H9 (cell line): ENCODE data around the gene RYR3. TPM values are rescaled to one million over a fixed set of nuclear protein-coding genes. Genes with fewer than 3 reads are reported as not detected.

ENCODE experiments used
- DNase-seq: peaks from one replicate; pipeline ENCODE4 v3.0.0-alpha.2; 2017
- H2AFZ ChIP-seq: one replicate; pipeline ENCODE4 v1.6.1; 2013; ENCODE audit warnings: mild to moderate bottlenecking, low read length, control low read depth, moderate library complexity
- H2AK5ac ChIP-seq: 2 replicates; pipeline ENCODE4 v1.6.1; 2013; ENCODE audit warnings: low read length, control low read depth, mixed read lengths; ENCODE audit not compliant: insufficient read length
- H2BK120ac ChIP-seq: one replicate; pipeline ENCODE4 v1.6.1; 2013; ENCODE audit warnings: low read depth, mild to moderate bottlenecking, low read length, control low read depth, inconsistent platforms; ENCODE audit not compliant: poor library complexity, severe bottlenecking
- H2BK12ac ChIP-seq: 2 replicates; pipeline ENCODE4 v1.6.1; 2013; ENCODE audit warnings: low read length, control low read depth, mixed read lengths, low read depth; ENCODE audit not compliant: insufficient read length
- H2BK15ac ChIP-seq: 2 replicates; pipeline ENCODE4 v1.6.1; 2013; ENCODE audit warnings: low read depth, low read length, control low read depth
- H2BK20ac ChIP-seq: one replicate; pipeline ENCODE4 v1.6.1; 2013; ENCODE audit warnings: low read depth, mild to moderate bottlenecking, low read length, control low read depth, inconsistent platforms; ENCODE audit not compliant: poor library complexity, severe bottlenecking
- H2BK5ac ChIP-seq: 2 replicates; pipeline ENCODE4 v1.6.1; 2013; ENCODE audit warnings: low read length, control low read depth, mixed read lengths; ENCODE audit not compliant: insufficient read length
- H3K14ac ChIP-seq: 2 replicates; pipeline ENCODE4 v1.6.1; 2013; ENCODE audit warnings: low read length, control low read depth; ENCODE audit not compliant: insufficient read depth
- H3K18ac ChIP-seq: 2 replicates; pipeline ENCODE4 v1.6.1; 2013; ENCODE audit warnings: low read depth, mild to moderate bottlenecking, mixed read lengths, low read length, control low read depth; ENCODE audit not compliant: insufficient read length
- H3K23ac ChIP-seq: 2 replicates; pipeline ENCODE4 v1.6.1; 2013; ENCODE audit warnings: low read length, control low read depth, mixed read lengths, low read depth; ENCODE audit not compliant: insufficient read length
- H3K23me2 ChIP-seq: 2 replicates; pipeline ENCODE4 v1.6.1; 2013; ENCODE audit warnings: low read depth, mild to moderate bottlenecking, mixed read lengths, low read length, control low read depth; ENCODE audit not compliant: insufficient read length, poor library complexity, severe bottlenecking
- H3K27ac ChIP-seq: 2 replicates; pipeline ENCODE4 v1.5.1; 2013; ENCODE audit warnings: low read length, control low read depth, mixed read lengths, low read depth; ENCODE audit not compliant: insufficient read length
- H3K27me3 ChIP-seq: 2 replicates; pipeline ENCODE4 v1.6.1; 2013; ENCODE audit warnings: low read length, control low read depth, inconsistent platforms; ENCODE audit not compliant: insufficient read depth
- H3K4ac ChIP-seq: 2 replicates; pipeline ENCODE4 v1.6.1; 2013; ENCODE audit warnings: low read depth, mild to moderate bottlenecking, control low read depth, inconsistent platforms, low read length, moderate library complexity
- H3K4me1 ChIP-seq: 2 replicates; pipeline ENCODE4 v1.6.1; 2013; ENCODE audit warnings: low read length, control low read depth, inconsistent platforms; ENCODE audit not compliant: insufficient read depth
- H3K4me2 ChIP-seq: 2 replicates; pipeline ENCODE4 v1.6.1; 2013; ENCODE audit warnings: low read length, control low read depth, mixed read lengths; ENCODE audit not compliant: insufficient read length, insufficient read depth
- H3K56ac ChIP-seq: 2 replicates; pipeline ENCODE4 v1.6.1; 2013; ENCODE audit warnings: low read depth, mild to moderate bottlenecking, mixed read lengths, low read length, control low read depth; ENCODE audit not compliant: insufficient read length
- H3K79me1 ChIP-seq: 2 replicates; pipeline ENCODE4 v1.6.1; 2013; ENCODE audit warnings: low read depth, mild to moderate bottlenecking, moderate library complexity, low read length, control low read depth, inconsistent platforms; ENCODE audit not compliant: insufficient read depth, poor library complexity, severe bottlenecking
- H3K79me2 ChIP-seq: 2 replicates; pipeline ENCODE4 v1.6.1; 2013; ENCODE audit warnings: low read length, control low read depth, inconsistent platforms; ENCODE audit not compliant: insufficient read depth
- H3K9ac ChIP-seq: 2 replicates; pipeline ENCODE4 v1.6.1; 2013; ENCODE audit warnings: low read length, control low read depth, mixed read lengths; ENCODE audit not compliant: insufficient read length; ENCODE audit errors: extremely low read depth
- H3K9me3 ChIP-seq: one replicate; pipeline ENCODE4 v1.6.1; 2013; ENCODE audit warnings: low read depth, low read length, inconsistent platforms; ENCODE audit not compliant: control insufficient read depth
- H3T11ph ChIP-seq: one replicate; pipeline ENCODE4 v1.6.1; 2013; ENCODE audit warnings: mild to moderate bottlenecking, low read length, control low read depth, inconsistent platforms
- H4K20me1 ChIP-seq: one replicate; pipeline ENCODE4 v1.6.1; 2013; ENCODE audit not compliant: control insufficient read depth, insufficient read length, insufficient read depth
- H4K5ac ChIP-seq: 2 replicates; pipeline ENCODE4 v1.6.1; 2013; ENCODE audit warnings: low read depth, mild to moderate bottlenecking, mixed read lengths, low read length, control low read depth; ENCODE audit not compliant: insufficient read length
- H4K8ac ChIP-seq: replicated peaks from 2 replicates; pipeline ENCODE4 v1.6.1; 2013; ENCODE audit warnings: low read length, control low read depth, mixed read lengths, low read depth; ENCODE audit not compliant: insufficient read length
- H4K91ac ChIP-seq: 2 replicates; pipeline ENCODE4 v1.6.1; 2013; ENCODE audit warnings: low read depth, mild to moderate bottlenecking, moderate library complexity, mixed read lengths, low read length, control low read depth; ENCODE audit not compliant: insufficient read length
- H3K27ac Mint-ChIP-seq, 3 experiments: 2 replicates in 2 of 3; 3 replicates in 1 of 3; pipeline ENCODE4 v1.8.0; 2020 to 2021; ENCODE audit warnings: mixed read lengths in 3 of 3, mild to moderate bottlenecking in 1 of 3, moderate library complexity in 1 of 3
- H3K27me3 Mint-ChIP-seq: 2 replicates; pipeline ENCODE4 v1.8.0; 2021; ENCODE audit warnings: low read depth, mild to moderate bottlenecking, moderate library complexity, mixed read lengths
- H3K36me3 Mint-ChIP-seq, 3 experiments: 2 replicates in 2 of 3; 3 replicates in 1 of 3; pipeline ENCODE4 v1.8.0; 2020 to 2021; ENCODE audit warnings: low read depth in 3 of 3, mixed read lengths in 3 of 3; ENCODE audit not compliant: insufficient read depth in 1 of 3
- H3K4me1 Mint-ChIP-seq, 2 experiments: 2 replicates each; pipeline ENCODE4 v1.8.0; 2020; ENCODE audit warnings: mixed read lengths in 2 of 2
- H3K4me3 Mint-ChIP-seq, 2 experiments: 2 replicates in 1 of 2; 3 replicates in 1 of 2; pipeline ENCODE4 v1.8.0; 2020 to 2021; ENCODE audit warnings: mild to moderate bottlenecking in 2 of 2, mixed read lengths in 2 of 2, moderate library complexity in 1 of 2
- H3K9me3 Mint-ChIP-seq, 2 experiments: 2 replicates in 1 of 2; 3 replicates in 1 of 2; pipeline ENCODE4 v1.8.0; 2020; ENCODE audit warnings: mild to moderate bottlenecking in 2 of 2, mixed read lengths in 2 of 2, moderate library complexity in 1 of 2
- WGBS: extraction: QIAGEN DNeasy Blood & Tissue Kit; methylation state at CpG from one replicate; pipeline ENCODE4 v1.1.7; 2013; ENCODE audit warnings: missing lambda C conversion rate, low lambda C conversion rate, mixed read lengths; ENCODE audit not compliant: insufficient read length; ENCODE audit errors: extremely low coverage; 5-methylcytosine and 5-hydroxymethylcytosine counted together
- total RNA-seq: library from RNA; stranded (reverse); gene quantifications from 2 replicates; pipeline ENCODE4 v1.2.1, GENCODE V29; 2021
- TF ChIP-seq, protein P1 (sequence below): fragments of 200-600 bp; sonication (generic); conservative IDR thresholded peaks from 3 replicates; pipeline ENCODE4 v1.8.0; 2021; ENCODE audit warnings: antibody characterized with exemption, mild to moderate bottlenecking

RYR3 gene
- total RNA-seq, 1 experiment from 2014 or later = 0.85 TPM

DNA sequence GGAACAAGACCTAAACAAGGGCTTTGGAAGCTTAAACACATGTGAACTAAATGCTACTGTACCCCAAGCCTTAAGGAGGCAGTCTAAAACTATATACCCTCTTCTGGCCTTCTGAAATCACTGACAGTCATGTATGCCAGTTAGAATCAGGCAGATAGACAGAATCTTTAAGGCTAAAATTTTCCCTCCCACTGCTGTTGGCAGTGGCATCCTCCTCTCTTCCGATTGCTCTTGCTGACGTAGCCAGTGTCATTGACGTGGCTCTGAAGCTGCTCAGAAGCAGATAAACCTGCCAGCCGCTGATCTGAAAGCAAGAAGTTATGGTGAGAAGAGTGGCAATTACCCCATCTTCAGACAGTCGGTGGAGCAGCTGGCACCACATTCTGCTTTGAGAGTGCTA is 3.3 kb downstream of the RYR3 start:
- Histone ChIP-seq H3K79me2 (no peaks in the 10 kb centered on the region), H2BK15ac (no peak overlapping the region), H3K14ac (no peak overlapping the region), H3K27me3 (peaks cover 25% of the 10 kb centered on the region), H3K18ac (no peak overlapping the region), H2AFZ (no peak overlapping the region), H2BK120ac (no peak overlapping the region), H4K20me1 (no peaks in the 10 kb centered on the region), H4K91ac (no peak overlapping the region), H3K23me2 (peaks cover 12% of the 10 kb centered on the region), H2AK5ac (no peak overlapping the region), H3K56ac (no peak overlapping the region), H3K9me3 (no peaks in the 10 kb centered on the region), H3K27ac (no peak overlapping the region), H2BK5ac (no peak overlapping the region), H4K8ac (no peak overlapping the region), H3K9ac (no peak overlapping the region), H3K79me1 (no peaks in the 10 kb centered on the region), H3T11ph (no peak overlapping the region), H2BK12ac (no peak overlapping the region), H2BK20ac (no peak overlapping the region), H3K4ac (no peak overlapping the region), H3K4me2 (no peak overlapping the region), H4K5ac (no peak overlapping the region), H3K23ac (no peak overlapping the region), H3K4me1 (no peaks in the 10 kb centered on the region; the same call in 1 of the 2 replicates)
- no CpG with 5 or more reads among the region's 5 CpGs for WGBS
- DNase-seq = no peak
- H3K27me3 Mint-ChIP-seq = peaks cover 60% of the 10 kb centered on the region
- H3K9me3 Mint-ChIP-seq = no peaks in the 10 kb centered on the region
- H3K4me3 Mint-ChIP-seq = no peak overlapping the region
- H3K27ac Mint-ChIP-seq = no peak overlapping the region
- no peaks in the 10 kb centered on the region; a peak in 1 of 7 replicates for H3K36me3 Mint-ChIP-seq
- TF ChIP-seq, protein P1, sequence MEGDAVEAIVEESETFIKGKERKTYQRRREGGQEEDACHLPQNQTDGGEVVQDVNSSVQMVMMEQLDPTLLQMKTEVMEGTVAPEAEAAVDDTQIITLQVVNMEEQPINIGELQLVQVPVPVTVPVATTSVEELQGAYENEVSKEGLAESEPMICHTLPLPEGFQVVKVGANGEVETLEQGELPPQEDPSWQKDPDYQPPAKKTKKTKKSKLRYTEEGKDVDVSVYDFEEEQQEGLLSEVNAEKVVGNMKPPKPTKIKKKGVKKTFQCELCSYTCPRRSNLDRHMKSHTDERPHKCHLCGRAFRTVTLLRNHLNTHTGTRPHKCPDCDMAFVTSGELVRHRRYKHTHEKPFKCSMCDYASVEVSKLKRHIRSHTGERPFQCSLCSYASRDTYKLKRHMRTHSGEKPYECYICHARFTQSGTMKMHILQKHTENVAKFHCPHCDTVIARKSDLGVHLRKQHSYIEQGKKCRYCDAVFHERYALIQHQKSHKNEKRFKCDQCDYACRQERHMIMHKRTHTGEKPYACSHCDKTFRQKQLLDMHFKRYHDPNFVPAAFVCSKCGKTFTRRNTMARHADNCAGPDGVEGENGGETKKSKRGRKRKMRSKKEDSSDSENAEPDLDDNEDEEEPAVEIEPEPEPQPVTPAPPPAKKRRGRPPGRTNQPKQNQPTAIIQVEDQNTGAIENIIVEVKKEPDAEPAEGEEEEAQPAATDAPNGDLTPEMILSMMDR = no peak
- H3K4me1 Mint-ChIP-seq = peaks cover 23 to 27% of the 10 kb centered on the region in 2 experiments
